Measurements from ENCODE around the gene KYAT1.

DNA sequence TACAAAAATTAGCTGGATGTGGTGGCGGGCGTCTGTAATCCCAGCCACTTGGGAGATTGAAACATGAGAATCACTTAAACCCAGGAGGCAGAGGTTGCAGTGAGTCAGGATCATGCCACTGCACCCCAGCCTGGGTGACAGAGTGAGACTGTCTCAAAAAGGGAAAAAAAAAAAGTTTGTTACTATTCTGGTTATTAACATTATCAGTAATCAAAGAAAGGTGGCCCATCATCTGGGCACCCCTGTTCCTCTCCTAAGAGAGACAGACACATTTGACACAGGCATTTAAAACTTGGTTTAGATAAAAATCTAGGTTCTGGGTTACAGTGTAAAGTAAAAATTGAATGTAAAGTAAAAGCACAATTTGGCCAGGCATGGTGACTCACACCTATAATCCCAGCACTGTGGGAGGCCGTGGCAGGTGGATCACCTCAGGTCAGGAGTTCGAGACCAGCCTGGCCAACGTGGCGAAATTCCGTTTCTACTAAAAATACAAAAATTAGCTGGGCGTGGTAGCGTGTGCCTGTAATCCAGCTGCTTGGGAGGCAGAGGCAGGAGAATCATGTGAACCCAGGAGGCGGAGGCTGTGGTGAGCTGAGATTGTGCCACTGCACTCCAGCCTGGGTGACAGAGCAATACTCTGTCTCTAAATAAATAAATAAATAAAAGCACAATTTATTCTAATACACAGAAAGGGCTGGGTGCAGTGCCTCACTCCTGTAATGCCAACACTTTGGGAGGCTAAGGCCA, 22.3 kb upstream of the KYAT1 start:
- TF ChIP-seq, protein P1, sequence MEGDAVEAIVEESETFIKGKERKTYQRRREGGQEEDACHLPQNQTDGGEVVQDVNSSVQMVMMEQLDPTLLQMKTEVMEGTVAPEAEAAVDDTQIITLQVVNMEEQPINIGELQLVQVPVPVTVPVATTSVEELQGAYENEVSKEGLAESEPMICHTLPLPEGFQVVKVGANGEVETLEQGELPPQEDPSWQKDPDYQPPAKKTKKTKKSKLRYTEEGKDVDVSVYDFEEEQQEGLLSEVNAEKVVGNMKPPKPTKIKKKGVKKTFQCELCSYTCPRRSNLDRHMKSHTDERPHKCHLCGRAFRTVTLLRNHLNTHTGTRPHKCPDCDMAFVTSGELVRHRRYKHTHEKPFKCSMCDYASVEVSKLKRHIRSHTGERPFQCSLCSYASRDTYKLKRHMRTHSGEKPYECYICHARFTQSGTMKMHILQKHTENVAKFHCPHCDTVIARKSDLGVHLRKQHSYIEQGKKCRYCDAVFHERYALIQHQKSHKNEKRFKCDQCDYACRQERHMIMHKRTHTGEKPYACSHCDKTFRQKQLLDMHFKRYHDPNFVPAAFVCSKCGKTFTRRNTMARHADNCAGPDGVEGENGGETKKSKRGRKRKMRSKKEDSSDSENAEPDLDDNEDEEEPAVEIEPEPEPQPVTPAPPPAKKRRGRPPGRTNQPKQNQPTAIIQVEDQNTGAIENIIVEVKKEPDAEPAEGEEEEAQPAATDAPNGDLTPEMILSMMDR (IDR thresholded peaks at IDR 0.05): no peak
- no peak for TF ChIP-seq POLR2A (IDR thresholded peaks at IDR 0.05)
